DND-41 (cell line): ENCODE results near the gene DYRK1A.

Experiments used
- ATAC-seq: fragments of 200-7000 bp; cut with Tn5 transposase; 3 replicates; pipeline ENCODE4 v1.9.1; 2021; ENCODE audit warnings: low read depth; ENCODE audit not compliant: insufficient read depth
- DNase-seq: peaks from one replicate; pipeline ENCODE4 v3.0.0-alpha.2; 2020
- H2AFZ ChIP-seq: 2 replicates; pipeline ENCODE4 v1.6.0; 2012; ENCODE audit warnings: low read depth, low read length
- H3K27ac ChIP-seq: 2 replicates; pipeline ENCODE4 v1.5.1; 2012; ENCODE audit warnings: low read length, inconsistent platforms
- H3K27me3 ChIP-seq: fragments of 200-600 bp; sonication (generic); 2 replicates; pipeline ENCODE4 v1.6.0; 2012; ENCODE audit warnings: low read length, mild to moderate bottlenecking, inconsistent platforms; ENCODE audit not compliant: insufficient read depth, poor library complexity
- H3K36me3 ChIP-seq: 2 replicates; pipeline ENCODE4 v1.5.1; 2012; ENCODE audit warnings: low read length, inconsistent platforms; ENCODE audit not compliant: insufficient read depth
- H3K4me1 ChIP-seq: 2 replicates; pipeline ENCODE4 v1.5.1; 2012; ENCODE audit warnings: mild to moderate bottlenecking, low read length; ENCODE audit not compliant: insufficient read depth
- H3K4me2 ChIP-seq: 2 replicates; pipeline ENCODE4 v1.6.0; 2012; ENCODE audit warnings: mild to moderate bottlenecking, moderate library complexity, low read length, inconsistent platforms; ENCODE audit not compliant: insufficient read depth
- H3K4me3 ChIP-seq, 2 experiments: fragments of 200-600 bp in 1 of 2; shearing (Covaris generic) in 1 of 2; 2 replicates each; pipeline ENCODE4 v1.5.1; 2012 to 2016; ENCODE audit warnings: inconsistent platforms in 2 of 2, low read length in 2 of 2, mild to moderate bottlenecking in 2 of 2, low read depth in 1 of 2, moderate library complexity in 1 of 2
- H3K79me2 ChIP-seq: 2 replicates; pipeline ENCODE4 v1.6.0; 2012; ENCODE audit warnings: low read length, inconsistent platforms; ENCODE audit not compliant: insufficient read depth
- H3K9ac ChIP-seq: 2 replicates; pipeline ENCODE4 v1.6.0; 2012; ENCODE audit warnings: low read depth, mild to moderate bottlenecking, inconsistent platforms, low read length, moderate library complexity
- H3K9me3 ChIP-seq: 2 replicates; pipeline ENCODE4 v1.5.1; 2012; ENCODE audit warnings: low read length, moderate library complexity, mild to moderate bottlenecking, inconsistent platforms; ENCODE audit not compliant: insufficient read depth, severe bottlenecking
- H4K20me1 ChIP-seq: 2 replicates; pipeline ENCODE4 v1.6.0; 2012; ENCODE audit warnings: low read length; ENCODE audit not compliant: insufficient read depth
- CTCF ChIP-seq: IDR thresholded peaks from 2 replicates; pipeline ENCODE4 v1.5.1; 2012; ENCODE audit warnings: borderline replicate concordance, low read length, moderate library complexity, mild to moderate bottlenecking; ENCODE audit not compliant: poor library complexity, severe bottlenecking; ENCODE audit errors: extremely low read depth
- EZH2 ChIP-seq: IDR thresholded peaks from 3 replicates; pipeline ENCODE4 v1.6.1; 2012; ENCODE audit warnings: borderline replicate concordance, low read depth, mild to moderate bottlenecking, moderate library complexity, low read length, inconsistent platforms; ENCODE audit not compliant: severe bottlenecking

The DYRK1A gene

DNA sequence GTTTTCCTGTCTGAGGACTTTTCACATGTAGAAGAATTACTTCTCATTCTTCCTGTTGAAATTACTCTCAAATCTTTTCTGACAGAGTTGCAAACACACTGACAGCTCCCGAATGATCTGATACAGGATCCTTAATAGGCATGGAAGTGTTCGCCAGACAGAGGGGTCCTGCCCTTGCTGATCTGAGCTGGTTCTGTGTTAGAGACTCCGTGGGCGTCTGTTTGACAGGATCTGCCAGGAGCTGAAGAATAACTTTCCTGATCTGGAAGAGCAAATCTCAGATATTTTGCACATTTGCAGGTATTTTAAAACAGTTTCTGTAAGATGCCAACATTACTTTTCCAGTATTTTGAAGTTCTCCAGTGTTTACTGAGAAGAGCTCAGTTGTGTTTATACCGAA lies 202.3 kb downstream of the DYRK1A start:
- no peak overlapping the region for H3K27ac ChIP-seq
- no peak overlapping the region for H3K4me2 ChIP-seq
- H3K4me3 ChIP-seq = no peak overlapping the region
- no peaks in the 10 kb centered on the region for H3K9me3 ChIP-seq
- H3K79me2 ChIP-seq = no peaks in the 10 kb centered on the region
- no peak overlapping the region for H2AFZ ChIP-seq
- no peaks in the 10 kb centered on the region for H4K20me1 ChIP-seq
- DNase-seq (no peak), ATAC-seq (no peak)
- no peak for TF ChIP-seq CTCF
- TF ChIP-seq EZH2 = no peak
- H3K27me3 ChIP-seq = no peaks in the 10 kb centered on the region
- peaks cover 17% of the 10 kb centered on the region for H3K4me1 ChIP-seq
- no peaks in the 10 kb centered on the region for H3K36me3 ChIP-seq
- H3K9ac ChIP-seq = no peak overlapping the region

DNA sequence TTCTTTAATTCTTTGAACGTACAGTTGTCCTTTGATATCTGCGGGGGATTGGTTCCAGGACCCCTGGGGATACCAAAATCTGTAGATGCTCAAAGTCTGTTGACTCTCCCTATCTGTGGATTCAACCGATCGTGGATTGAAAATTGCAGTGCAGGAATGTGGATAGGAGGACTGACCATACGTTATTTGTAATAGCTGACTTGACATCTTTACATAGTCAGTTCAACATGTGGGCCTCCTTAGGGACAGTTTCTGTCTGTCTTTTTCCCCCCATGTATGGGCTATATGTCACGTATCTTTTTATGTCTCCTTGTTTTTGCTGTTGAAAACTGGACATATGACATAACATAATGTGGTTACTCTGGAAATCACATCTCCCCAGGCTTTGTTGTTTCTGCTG lies 204.9 kb downstream of the DYRK1A start:
- no peak for ATAC-seq
- Histone ChIP-seq H2AFZ (no peak overlapping the region), H3K9ac (no peak overlapping the region)

DNA sequence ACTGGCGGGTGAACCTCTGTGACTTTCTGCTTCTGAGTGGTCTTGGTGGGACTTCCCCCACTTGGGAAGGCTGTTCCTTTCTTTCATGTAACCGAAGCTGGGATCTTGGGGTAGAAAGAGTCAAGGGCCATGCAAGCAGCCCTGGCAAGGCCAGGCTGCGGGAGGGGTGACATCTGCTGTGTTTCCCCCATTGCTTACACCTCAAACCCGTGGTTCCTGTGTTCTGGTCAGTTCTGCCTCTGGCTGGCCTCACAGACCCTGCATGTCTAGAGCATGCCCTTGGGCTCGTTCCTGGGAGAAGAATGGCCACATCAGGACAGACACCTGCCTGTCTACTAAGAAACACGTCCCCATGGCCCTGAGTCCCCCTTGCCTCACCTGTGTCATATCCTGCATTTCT lies 207.7 kb downstream of the DYRK1A start:
- no peak overlapping the region for H3K4me3 ChIP-seq
- no peak overlapping the region for H2AFZ ChIP-seq
- no peak overlapping the region for H3K4me2 ChIP-seq
- no peaks in the 10 kb centered on the region for H3K4me1 ChIP-seq
- H3K27me3 ChIP-seq = no peaks in the 10 kb centered on the region
- no peak for DNase-seq
- no peak overlapping the region for H3K27ac ChIP-seq
- no peaks in the 10 kb centered on the region for H3K36me3 ChIP-seq
- no peak for TF ChIP-seq CTCF
- TF ChIP-seq EZH2 = no peak
- no peaks in the 10 kb centered on the region for H4K20me1 ChIP-seq
- peaks cover 19% of the 10 kb centered on the region for H3K9me3 ChIP-seq
- ATAC-seq = no peak
- no peak overlapping the region for H3K9ac ChIP-seq
- H3K79me2 ChIP-seq = no peaks in the 10 kb centered on the region

More for the DNA sequence above, 204.9 kb downstream of the DYRK1A start:
- H3K27ac ChIP-seq = no peak overlapping the region
- no peaks in the 10 kb centered on the region for H3K4me1 ChIP-seq
- H3K9me3 ChIP-seq = no peaks in the 10 kb centered on the region
- H3K36me3 ChIP-seq = no peaks in the 10 kb centered on the region
- no peak overlapping the region for H3K4me2 ChIP-seq
- H3K27me3 ChIP-seq = no peaks in the 10 kb centered on the region
- no peaks in the 10 kb centered on the region for H4K20me1 ChIP-seq
- TF ChIP-seq CTCF = no peak
- TF ChIP-seq EZH2 = no peak
- no peak for DNase-seq
- no peak overlapping the region for H3K4me3 ChIP-seq
- no peaks in the 10 kb centered on the region for H3K79me2 ChIP-seq

DNA sequence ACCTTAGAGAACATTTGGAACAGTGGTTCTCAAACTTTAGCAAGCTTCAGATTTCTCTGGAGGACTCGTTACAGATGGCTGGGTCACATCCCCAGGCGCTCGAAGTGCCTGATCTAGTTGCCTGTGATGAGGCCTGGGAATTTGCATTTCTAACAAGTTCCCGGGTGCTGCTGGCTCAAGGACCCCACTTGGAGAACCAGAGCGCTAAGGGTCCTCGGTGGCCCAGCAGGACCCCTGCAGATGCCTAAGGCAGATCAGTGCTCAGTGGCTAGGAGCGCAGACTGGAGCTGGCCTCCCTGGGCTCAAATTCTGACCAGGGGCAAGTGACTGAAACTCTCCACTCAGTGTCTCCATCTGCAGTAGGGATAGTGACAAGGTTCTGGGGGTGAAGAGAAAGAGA lies 208.2 kb downstream of the DYRK1A start:
- no peak overlapping the region for H3K27ac ChIP-seq
- H4K20me1 ChIP-seq = no peaks in the 10 kb centered on the region
- no peaks in the 10 kb centered on the region for H3K27me3 ChIP-seq
- no peaks in the 10 kb centered on the region for H3K36me3 ChIP-seq
- no peak overlapping the region for H3K9ac ChIP-seq
- no peak overlapping the region for H2AFZ ChIP-seq
- ATAC-seq = no peak
- DNase-seq = no peak
- H3K9me3 ChIP-seq = peaks cover 22% of the 10 kb centered on the region
- TF ChIP-seq EZH2 (no peak), CTCF (no peak)
- no peak overlapping the region for H3K4me2 ChIP-seq
- no peaks in the 10 kb centered on the region for H3K4me1 ChIP-seq
- no peak overlapping the region for H3K4me3 ChIP-seq
- no peaks in the 10 kb centered on the region for H3K79me2 ChIP-seq
